ENCODE data around the gene KIF1A. TPM values are rescaled to one million over a fixed set of nuclear protein-coding genes. Genes with fewer than 3 reads are reported as not detected.

The KIF1A gene
- total RNA-seq, 1 donor from 2014 or later, result not detected

DNA sequence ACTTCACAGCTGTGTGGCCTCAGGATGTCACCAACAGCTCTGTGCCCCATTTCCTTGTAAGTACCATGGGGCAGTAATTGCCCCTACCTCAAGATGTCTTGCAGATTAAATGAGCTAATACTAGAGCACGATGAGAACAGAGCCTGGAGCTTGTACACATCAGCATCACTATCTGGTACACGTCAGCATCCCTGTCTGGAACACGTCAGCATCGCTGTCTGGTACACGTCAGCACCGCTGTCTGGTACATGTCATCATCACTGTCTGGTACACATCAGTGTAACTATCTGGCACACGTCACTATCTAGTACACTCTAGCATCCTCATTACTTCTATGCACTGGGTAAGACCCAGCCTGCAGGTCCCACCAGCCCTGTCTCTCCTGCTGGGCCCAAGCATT lies 91.2 kb downstream of the KIF1A start:
- Mint-ChIP-seq H3K4me3 (no peak overlapping the region), H3K27me3 (no peaks in the 10 kb centered on the region)

DNA sequence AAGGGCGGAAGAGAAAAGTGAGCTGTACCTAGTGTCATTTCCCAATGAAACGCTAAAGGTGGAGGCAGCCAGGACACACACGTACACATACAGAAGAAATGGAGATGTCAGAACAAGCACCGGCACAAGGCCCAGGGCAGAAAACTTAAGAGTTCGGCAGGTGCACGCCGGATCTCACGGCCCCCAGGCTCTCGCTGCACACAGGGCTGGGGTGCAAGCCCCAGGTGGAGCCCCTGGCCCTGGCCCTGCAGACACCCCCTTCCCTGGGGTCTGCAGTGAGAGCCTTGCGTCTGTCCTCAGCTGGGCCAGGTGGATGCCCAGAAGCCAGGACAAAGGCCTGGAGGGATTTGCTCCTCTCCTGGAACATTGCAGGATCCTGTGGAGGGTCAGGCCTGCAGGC lies 91.7 kb downstream of the KIF1A start:
- POLR2A ChIA-PET, result no interaction called here
- CTCF ChIA-PET, result no interaction called here
- TF ChIP-seq, protein P1, sequence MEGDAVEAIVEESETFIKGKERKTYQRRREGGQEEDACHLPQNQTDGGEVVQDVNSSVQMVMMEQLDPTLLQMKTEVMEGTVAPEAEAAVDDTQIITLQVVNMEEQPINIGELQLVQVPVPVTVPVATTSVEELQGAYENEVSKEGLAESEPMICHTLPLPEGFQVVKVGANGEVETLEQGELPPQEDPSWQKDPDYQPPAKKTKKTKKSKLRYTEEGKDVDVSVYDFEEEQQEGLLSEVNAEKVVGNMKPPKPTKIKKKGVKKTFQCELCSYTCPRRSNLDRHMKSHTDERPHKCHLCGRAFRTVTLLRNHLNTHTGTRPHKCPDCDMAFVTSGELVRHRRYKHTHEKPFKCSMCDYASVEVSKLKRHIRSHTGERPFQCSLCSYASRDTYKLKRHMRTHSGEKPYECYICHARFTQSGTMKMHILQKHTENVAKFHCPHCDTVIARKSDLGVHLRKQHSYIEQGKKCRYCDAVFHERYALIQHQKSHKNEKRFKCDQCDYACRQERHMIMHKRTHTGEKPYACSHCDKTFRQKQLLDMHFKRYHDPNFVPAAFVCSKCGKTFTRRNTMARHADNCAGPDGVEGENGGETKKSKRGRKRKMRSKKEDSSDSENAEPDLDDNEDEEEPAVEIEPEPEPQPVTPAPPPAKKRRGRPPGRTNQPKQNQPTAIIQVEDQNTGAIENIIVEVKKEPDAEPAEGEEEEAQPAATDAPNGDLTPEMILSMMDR (IDR thresholded peaks at IDR 0.05), result no peak
- H3K27me3 Mint-ChIP-seq, result no peaks in the 10 kb centered on the region
- H3K27ac Mint-ChIP-seq, result no peak overlapping the region
- H3K9me3 Mint-ChIP-seq, result no peaks in the 10 kb centered on the region
- no peaks in the 10 kb centered on the region for H3K36me3 Mint-ChIP-seq (ENCODE audit: low read depth)
- ATAC-seq (ENCODE audit: low read depth) (no peak), DNase-seq (no peak)
- H3K4me1 Mint-ChIP-seq, result no peaks in the 10 kb centered on the region
- no peak overlapping the region for H3K4me3 Mint-ChIP-seq
- intact Hi-C loops (cut with micrococcal nuclease), result no loop called here

More for the DNA sequence above, 91.2 kb downstream of the KIF1A start:
- intact Hi-C loops (cut with micrococcal nuclease), result no loop called here
- no peak overlapping the region for H3K27ac Mint-ChIP-seq
- CTCF ChIA-PET, result no interaction called here
- ATAC-seq (ENCODE audit: low read depth) (no peak), DNase-seq (no peak)
- no peaks in the 10 kb centered on the region for H3K4me1 Mint-ChIP-seq
- H3K36me3 Mint-ChIP-seq (ENCODE audit: low read depth), result no peaks in the 10 kb centered on the region
- TF ChIP-seq, protein P1 (IDR thresholded peaks at IDR 0.05), result no peak
- no peaks in the 10 kb centered on the region for H3K9me3 Mint-ChIP-seq
- POLR2A ChIA-PET, result no interaction called here

DNA sequence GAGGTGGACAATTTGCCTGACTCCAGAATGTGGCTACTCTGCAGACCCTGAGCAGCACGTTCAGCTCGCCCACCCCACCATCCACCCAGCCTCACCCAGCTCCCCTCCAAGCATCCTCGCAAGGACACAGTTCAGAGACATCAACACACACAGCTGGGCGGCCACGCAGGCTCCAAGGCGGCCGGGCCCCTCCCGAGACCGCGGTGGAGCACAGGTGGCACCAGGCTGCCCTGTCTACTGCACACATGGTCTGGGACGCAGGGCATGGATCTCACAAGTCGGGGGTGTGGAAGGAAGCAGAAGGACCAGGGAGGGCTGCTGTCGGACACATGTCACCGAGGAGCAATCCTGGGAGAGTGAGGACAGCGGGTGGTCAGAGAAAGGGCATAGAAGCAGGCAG lies 92.1 kb downstream of the KIF1A start:
- TF ChIP-seq, protein P1 (IDR thresholded peaks at IDR 0.05), result no peak
- ChIA-PET CTCF (no interaction called here), POLR2A (no interaction called here)
- ATAC-seq (ENCODE audit: low read depth) (no peak), DNase-seq (no peak)
- Mint-ChIP-seq H3K4me1 (no peaks in the 10 kb centered on the region), H3K27ac (no peak overlapping the region), H3K9me3 (no peaks in the 10 kb centered on the region), H3K36me3 (ENCODE audit: low read depth) (no peaks in the 10 kb centered on the region), H3K27me3 (no peaks in the 10 kb centered on the region), H3K4me3 (no peak overlapping the region)
- intact Hi-C loops (cut with micrococcal nuclease), result no loop called here

DNA sequence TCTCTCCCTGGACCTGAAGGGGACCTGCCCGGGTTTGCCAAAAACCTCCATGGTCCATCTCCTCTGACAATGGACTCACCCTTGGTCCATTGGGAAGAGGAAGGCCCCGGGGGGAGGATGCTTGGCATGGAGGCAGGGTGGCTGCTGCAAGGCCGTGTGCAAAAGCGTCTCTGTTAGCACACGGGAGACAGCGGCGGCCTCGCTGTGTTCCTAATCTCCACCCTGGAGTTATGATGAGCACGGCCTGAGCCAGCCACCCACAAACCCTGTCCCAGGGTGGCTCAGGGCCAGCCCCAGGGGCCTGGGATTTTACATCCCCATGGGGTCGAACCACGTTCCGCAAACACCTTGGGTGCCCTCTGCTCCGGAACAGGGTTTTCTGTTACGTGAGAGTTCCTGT lies 92.6 kb downstream of the KIF1A start:
- Mint-ChIP-seq H3K4me1 (no peaks in the 10 kb centered on the region), H3K27me3 (no peaks in the 10 kb centered on the region), H3K9me3 (no peaks in the 10 kb centered on the region), H3K36me3 (ENCODE audit: low read depth) (no peaks in the 10 kb centered on the region), H3K4me3 (no peak overlapping the region), H3K27ac (no peak overlapping the region)
- TF ChIP-seq, protein P1 (IDR thresholded peaks at IDR 0.05), result no peak
- ATAC-seq (ENCODE audit: low read depth), result no peak
- ChIA-PET CTCF (no interaction called here), POLR2A (no interaction called here)
- intact Hi-C loops (cut with micrococcal nuclease), result no loop called here
- no peak for DNase-seq

DNA sequence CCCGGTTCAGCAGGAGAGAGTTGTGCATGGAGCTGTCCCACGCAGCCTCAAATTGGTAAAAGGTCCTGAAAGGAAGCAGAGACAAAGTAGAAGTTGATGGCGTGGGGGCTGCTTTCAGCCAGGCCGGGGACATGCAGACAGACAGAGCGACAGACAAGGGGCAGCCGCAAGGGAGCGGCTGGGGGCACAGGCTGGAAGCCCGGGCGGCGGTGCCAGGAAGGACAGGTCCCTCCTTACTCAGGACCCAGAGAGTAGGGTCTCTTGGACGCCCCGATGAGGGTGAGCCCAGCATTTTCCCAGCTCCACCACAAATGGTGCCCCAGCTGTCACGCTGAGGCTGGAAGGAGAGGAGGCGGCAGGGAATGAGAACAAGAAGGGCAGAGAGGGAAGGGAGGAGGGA lies 93.1 kb downstream of the KIF1A start:
- no peaks in the 10 kb centered on the region for H3K9me3 Mint-ChIP-seq
- no peaks in the 10 kb centered on the region for H3K4me1 Mint-ChIP-seq
- ATAC-seq (ENCODE audit: low read depth), result no peak
- H3K36me3 Mint-ChIP-seq (ENCODE audit: low read depth), result no peaks in the 10 kb centered on the region
- TF ChIP-seq, protein P1 (IDR thresholded peaks at IDR 0.05), result no peak
- CTCF ChIA-PET, result no interaction called here
- intact Hi-C loops (cut with micrococcal nuclease), result no loop called here
- no peak for DNase-seq
- H3K4me3 Mint-ChIP-seq, result no peak overlapping the region
- no peak overlapping the region for H3K27ac Mint-ChIP-seq
- H3K27me3 Mint-ChIP-seq, result no peaks in the 10 kb centered on the region
- POLR2A ChIA-PET, result no interaction called here
